Measurements from ENCODE around the gene FAM204A.

DNA sequence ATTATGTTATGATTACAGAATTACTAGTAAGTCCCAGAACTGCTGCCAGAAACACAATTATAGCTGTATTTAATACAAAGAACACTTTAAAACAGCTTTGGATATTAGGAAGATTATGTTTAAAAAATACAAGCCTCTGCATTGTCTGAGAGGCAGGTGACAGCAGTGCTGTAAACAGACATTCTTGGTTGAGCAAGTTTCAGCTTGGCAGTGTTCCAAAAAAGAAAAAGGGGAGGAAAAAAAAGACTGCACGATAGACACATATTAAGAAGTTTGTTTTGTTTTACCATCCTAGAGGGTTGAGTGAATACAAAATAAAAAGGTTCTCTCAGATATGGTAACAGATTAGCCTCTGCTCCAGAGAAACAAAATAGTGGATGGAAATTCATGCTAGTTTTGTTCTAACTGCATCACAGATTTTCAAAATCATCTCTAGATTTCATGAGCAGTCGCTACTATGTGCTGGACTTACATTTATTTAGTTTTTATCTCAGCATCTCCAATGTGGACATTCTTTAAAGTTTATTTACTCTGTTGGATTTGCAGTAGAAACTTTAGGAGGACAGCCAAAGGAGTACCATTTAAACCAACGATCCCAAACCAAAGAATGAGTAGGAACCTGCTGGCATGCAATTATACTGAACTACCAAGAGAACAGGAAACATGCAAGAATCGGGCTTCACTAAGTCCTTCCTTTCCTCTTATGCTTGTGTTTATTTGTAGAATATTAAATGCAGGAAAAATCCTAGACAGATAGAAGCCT lies 9.0 kb downstream of the FAM204A start:
- TF ChIP-seq, protein P1, sequence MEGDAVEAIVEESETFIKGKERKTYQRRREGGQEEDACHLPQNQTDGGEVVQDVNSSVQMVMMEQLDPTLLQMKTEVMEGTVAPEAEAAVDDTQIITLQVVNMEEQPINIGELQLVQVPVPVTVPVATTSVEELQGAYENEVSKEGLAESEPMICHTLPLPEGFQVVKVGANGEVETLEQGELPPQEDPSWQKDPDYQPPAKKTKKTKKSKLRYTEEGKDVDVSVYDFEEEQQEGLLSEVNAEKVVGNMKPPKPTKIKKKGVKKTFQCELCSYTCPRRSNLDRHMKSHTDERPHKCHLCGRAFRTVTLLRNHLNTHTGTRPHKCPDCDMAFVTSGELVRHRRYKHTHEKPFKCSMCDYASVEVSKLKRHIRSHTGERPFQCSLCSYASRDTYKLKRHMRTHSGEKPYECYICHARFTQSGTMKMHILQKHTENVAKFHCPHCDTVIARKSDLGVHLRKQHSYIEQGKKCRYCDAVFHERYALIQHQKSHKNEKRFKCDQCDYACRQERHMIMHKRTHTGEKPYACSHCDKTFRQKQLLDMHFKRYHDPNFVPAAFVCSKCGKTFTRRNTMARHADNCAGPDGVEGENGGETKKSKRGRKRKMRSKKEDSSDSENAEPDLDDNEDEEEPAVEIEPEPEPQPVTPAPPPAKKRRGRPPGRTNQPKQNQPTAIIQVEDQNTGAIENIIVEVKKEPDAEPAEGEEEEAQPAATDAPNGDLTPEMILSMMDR (IDR thresholded peaks at IDR 0.05; ENCODE audit: insufficient read depth, low read depth, low read length): no peak
- no peak for TF ChIP-seq EZH2 (IDR thresholded peaks at IDR 0.05; ENCODE audit: insufficient read depth, low read length)

All from astrocyte (in vitro differentiated cells and primary cell).